ENCODE data around the gene PAAF1.

Gene PAAF1

GRCh38 chr11:73974604-73975478, 98.0 kb downstream of the PAAF1 start:
- intact Hi-C loops (cut with DNase I; ENCODE audit: low total_unique reads): no loop called here
- no peak overlapping the region for H3K27ac ChIP-seq
- no peaks in the 10 kb centered on the region for H3K4me1 ChIP-seq
- H3K4me3 ChIP-seq: no peak overlapping the region
- no peaks in the 10 kb centered on the region for H3K27me3 ChIP-seq
- no peak for TF ChIP-seq CTCF (IDR thresholded peaks at IDR 0.05)
- DNase-seq: no peak
- H3K36me3 ChIP-seq: peaks cover 0 to 57% (median 14%) of the 10 kb centered on the region in 3 donors
- H3K9me3 ChIP-seq: no peaks in the 10 kb centered on the region

- Histone ChIP-seq H3K4me3 (no peak overlapping the region), H3K4me1 (no peaks in the 10 kb centered on the region)
- no peak for DNase-seq
Measured at GRCh38 chr11:73975479-73975757, 98.6 kb downstream of the PAAF1 start.

DNA sequence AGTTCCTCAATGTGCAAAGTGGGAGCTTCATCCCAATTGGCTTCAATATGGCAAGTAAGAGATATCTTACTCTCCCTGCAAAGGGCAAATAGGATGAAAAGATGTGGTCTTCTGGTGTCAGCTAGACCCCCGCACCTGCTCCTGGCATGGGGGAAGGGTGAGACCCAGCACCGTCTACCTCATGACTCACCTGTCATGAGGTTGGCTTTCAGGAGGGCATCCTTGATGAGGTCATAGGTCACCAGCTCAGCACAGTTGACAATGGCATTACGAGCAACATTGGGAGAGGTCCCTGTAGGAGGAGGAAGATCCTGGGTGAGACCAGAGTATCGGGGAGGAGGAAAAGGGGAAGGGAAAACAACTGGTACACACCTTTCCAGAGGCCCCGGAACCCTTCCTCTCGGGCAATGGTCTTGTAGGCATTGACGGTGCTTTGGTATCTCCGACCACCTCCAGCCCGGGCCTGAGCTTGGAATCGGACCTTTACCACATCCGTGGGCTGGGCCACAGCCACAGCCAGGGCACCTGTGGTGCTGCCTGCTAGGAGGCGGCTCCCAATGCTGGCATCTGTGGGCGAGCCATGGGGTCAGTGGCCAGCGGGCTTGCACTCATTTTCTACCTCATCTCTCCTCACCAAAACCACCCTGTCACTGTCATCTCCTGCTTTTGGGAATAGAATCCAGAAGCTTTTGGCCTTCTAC, 99.8 kb downstream of the PAAF1 start:
- Histone ChIP-seq H3K27me3 (no peaks in the 10 kb centered on the region), H3K36me3 (peaks cover 0 to 57% (median 14%) of the 10 kb centered on the region in 3 donors), H3K27ac (no peak overlapping the region), H3K4me3 (no peak overlapping the region), H3K9me3 (no peaks in the 10 kb centered on the region), H3K4me1 (no peaks in the 10 kb centered on the region)
- TF ChIP-seq CTCF (IDR thresholded peaks at IDR 0.05): no peak
- DNase-seq: no peak
- intact Hi-C loops (cut with DNase I; ENCODE audit: low total_unique reads): no loop called here

More at GRCh38 chr11:73975479-73975757, 98.6 kb downstream of the PAAF1 start:
- Histone ChIP-seq H3K27ac (no peak overlapping the region), H3K9me3 (no peaks in the 10 kb centered on the region), H3K36me3 (peaks cover 0 to 57% (median 14%) of the 10 kb centered on the region in 3 donors), H3K27me3 (no peaks in the 10 kb centered on the region)
- intact Hi-C loops (cut with DNase I; ENCODE audit: low total_unique reads): no loop called here
- TF ChIP-seq CTCF (IDR thresholded peaks at IDR 0.05): no peak

- no peak for DNase-seq
- intact Hi-C loops (cut with DNase I; ENCODE audit: low total_unique reads): no loop called here
- H3K36me3 ChIP-seq: peaks cover 0 to 57% (median 14%) of the 10 kb centered on the region in 3 donors
Measured at GRCh38 chr11:73977856-73978519, 101.2 kb downstream of the PAAF1 start.

More at GRCh38 chr11:73977856-73978519, 101.2 kb downstream of the PAAF1 start:
- no peaks in the 10 kb centered on the region for H3K27me3 ChIP-seq
- no peak for TF ChIP-seq CTCF (IDR thresholded peaks at IDR 0.05)
- no peak overlapping the region for H3K4me3 ChIP-seq
- H3K9me3 ChIP-seq: no peaks in the 10 kb centered on the region
- H3K4me1 ChIP-seq: peaks cover 0 to 9% (median 2%) of the 10 kb centered on the region in 4 donors
- H3K27ac ChIP-seq: no peak overlapping the region

All from tibial artery (tissue), 4 donors.